Measurements from ENCODE around the gene AGPS. TPM values are rescaled to one million over a fixed set of nuclear protein-coding genes. Genes with fewer than 3 reads are reported as not detected.

Gene AGPS
- total and polyA plus RNA-seq, 9 donors, result 18.7 to 32.0 (median 26.9) TPM

DNA sequence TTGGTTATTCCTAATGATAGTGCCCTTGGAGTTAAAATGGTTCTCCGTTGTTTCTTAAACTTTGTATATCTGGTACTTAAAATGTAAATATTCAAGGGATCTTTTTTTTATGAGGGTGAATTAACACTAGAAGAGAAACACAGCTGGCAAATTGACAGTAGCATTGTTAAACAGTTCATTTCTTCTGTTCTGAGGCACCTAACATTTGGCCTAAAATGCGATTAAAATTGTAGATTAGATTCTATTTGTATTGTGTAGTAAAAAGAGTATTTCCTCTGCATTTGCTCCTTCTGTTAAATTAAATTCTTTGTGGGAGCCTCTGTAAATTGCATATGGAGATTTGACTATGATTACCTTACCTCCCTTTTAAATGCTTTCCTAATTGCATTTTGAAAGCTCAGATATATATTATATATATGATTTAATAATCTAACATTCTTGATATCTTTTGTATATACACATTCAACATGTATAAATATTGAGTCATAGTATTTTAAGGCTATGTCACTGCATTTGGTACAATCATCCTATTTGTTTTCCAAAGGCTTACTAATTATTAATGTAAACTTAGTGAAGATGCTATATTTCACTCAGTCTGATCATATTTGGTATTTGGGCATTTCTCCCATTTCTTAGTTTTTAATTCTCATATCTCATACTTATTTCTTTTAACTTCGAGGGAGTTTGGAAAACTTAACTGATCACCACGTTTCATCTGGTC is 124.4 kb downstream of the AGPS start:
- no peaks in the 10 kb centered on the region for H3K4me1 ChIP-seq (ENCODE audit: control insufficient read depth, insufficient read depth, low read length)
- H3K36me3 ChIP-seq (ENCODE audit: control insufficient read depth, insufficient read depth, low read length), result peaks cover 3% of the 10 kb centered on the region
- no CpG with 5 or more reads among the region's 4 CpGs for WGBS (ENCODE audit: insufficient coverage)
- H3K27me3 ChIP-seq (ENCODE audit: control insufficient read depth, insufficient read depth, low read length), result no peaks in the 10 kb centered on the region
- H3K27ac ChIP-seq (ENCODE audit: low read length), result no peak overlapping the region
- no peaks in the 10 kb centered on the region for H3K9me3 ChIP-seq (replicated peaks; ENCODE audit: control insufficient read depth, low read depth, low read length)
- H3K4me3 ChIP-seq (ENCODE audit: low read length), result no peak overlapping the region
- DNase-seq, result no peak

DNA sequence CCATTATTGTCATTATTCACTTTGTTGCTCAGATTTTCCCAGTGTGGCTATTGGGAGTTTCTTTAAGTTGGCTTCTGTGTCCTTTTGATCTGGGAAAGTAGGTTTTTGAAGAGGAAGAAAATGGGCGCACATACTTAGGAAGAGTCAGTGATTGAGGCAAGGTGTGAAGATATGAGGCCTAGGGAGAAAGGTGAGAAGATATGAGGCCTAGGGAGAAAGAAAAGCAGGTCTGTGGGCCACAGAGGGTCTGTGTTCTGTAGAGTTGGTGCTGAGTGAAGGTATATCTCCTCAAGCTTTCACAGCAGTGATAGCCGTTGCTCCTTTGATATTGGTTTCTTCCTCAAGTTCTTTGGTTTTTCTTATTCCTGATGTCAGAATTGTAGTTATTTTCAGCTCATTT is 126.2 kb downstream of the AGPS start:
- no peaks in the 10 kb centered on the region for H3K9me3 ChIP-seq (replicated peaks; ENCODE audit: control insufficient read depth, low read depth, low read length)
- 83% methylated on average over 1 of the region's 2 CpGs for WGBS (ENCODE audit: insufficient coverage)
- peaks cover 3% of the 10 kb centered on the region for H3K36me3 ChIP-seq (ENCODE audit: control insufficient read depth, insufficient read depth, low read length)

DNA sequence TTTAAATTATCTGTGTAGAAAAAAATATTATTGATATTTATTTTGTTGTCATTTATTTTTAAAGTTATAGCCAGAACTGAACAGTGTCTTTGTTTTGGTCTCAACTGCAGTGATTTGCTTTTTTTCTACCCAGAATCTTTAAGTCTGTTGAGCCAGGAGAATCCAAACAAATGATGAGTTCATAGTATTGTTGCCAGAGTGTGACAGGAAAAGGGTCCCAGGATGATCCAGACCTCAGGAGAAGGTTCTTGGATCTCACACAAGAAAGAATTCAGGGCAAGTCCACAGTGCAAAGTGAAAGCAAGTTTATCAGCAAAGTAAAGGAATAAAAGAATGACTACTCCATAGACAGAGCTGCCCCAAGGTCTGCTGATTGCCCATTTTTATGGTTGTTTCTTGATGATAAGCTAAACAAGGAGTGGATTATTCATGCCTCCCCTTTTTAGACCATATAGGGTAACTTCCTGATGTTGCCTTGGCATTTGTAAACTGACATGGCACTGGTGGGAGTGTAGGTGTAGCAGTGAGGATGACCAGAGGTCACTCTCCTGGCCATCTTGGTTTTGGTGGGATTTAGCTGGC is 127.1 kb downstream of the AGPS start:
- peak; percentile 81 for DNase-seq
- Histone ChIP-seq H3K9me3 (replicated peaks; ENCODE audit: control insufficient read depth, low read depth, low read length) (no peaks in the 10 kb centered on the region), H3K36me3 (ENCODE audit: control insufficient read depth, insufficient read depth, low read length) (no peaks in the 10 kb centered on the region), H3K4me1 (ENCODE audit: control insufficient read depth, insufficient read depth, low read length) (no peaks in the 10 kb centered on the region), H3K27me3 (ENCODE audit: control insufficient read depth, insufficient read depth, low read length) (no peaks in the 10 kb centered on the region), H3K4me3 (ENCODE audit: low read length) (no peak overlapping the region), H3K27ac (ENCODE audit: low read length) (peak overlapping the region; percentile 22)

More for the DNA sequence above, 126.2 kb downstream of the AGPS start:
- H3K4me1 ChIP-seq (ENCODE audit: control insufficient read depth, insufficient read depth, low read length), result no peaks in the 10 kb centered on the region
- DNase-seq, result no peak
- H3K27ac ChIP-seq (ENCODE audit: low read length), result no peak overlapping the region
- no peak overlapping the region for H3K4me3 ChIP-seq (ENCODE audit: low read length)
- H3K27me3 ChIP-seq (ENCODE audit: control insufficient read depth, insufficient read depth, low read length), result no peaks in the 10 kb centered on the region

DNA sequence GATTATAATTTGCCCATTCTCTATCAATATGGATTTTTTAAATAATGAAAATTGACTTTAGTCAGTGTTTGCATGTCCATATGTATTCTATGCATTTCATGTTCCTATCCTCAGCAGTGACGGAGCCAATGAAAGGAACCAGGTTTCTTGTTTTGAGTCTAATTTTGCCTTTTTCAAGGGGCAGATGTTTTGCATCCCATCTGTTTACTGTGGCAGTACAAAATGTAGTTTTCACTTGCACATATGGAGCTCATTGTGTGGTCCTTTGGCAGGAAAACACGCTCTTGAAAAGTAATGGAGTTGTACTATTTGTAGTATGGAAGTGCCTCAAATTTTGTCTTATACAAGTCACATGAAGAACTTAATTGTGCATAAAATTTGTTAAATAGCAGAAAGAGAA is 127.8 kb downstream of the AGPS start:
- DNase-seq, result peak; percentile 89

DNA sequence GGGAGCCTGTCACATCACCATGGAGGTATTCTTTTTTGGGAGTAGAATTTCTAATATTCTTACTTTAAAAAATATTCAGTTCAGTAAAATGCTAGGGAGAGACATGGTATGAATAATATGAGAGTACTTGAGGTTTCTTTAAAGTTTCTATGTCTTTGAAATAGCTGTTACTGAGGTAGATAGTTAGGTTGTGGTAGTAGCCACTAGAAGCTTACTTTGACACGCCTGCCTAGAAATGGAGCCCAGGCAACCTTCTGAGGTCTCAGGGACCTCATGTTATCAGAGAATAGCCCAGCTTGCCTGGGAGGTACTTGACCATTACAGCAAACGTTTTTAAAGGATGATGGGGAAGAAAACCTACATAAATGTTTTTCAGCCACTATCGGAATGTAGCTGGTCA is 131.2 kb downstream of the AGPS start:
- no peaks in the 10 kb centered on the region for H3K4me1 ChIP-seq (ENCODE audit: control insufficient read depth, insufficient read depth, low read length)
- H3K4me3 ChIP-seq (ENCODE audit: low read length), result no peak overlapping the region
- 100% methylated on average over 1 of the region's 3 CpGs for WGBS (ENCODE audit: insufficient coverage)
- DNase-seq, result no peak
- H3K36me3 ChIP-seq (ENCODE audit: control insufficient read depth, insufficient read depth, low read length), result no peaks in the 10 kb centered on the region
- H3K27me3 ChIP-seq (ENCODE audit: control insufficient read depth, insufficient read depth, low read length), result no peaks in the 10 kb centered on the region
- H3K9me3 ChIP-seq (replicated peaks; ENCODE audit: control insufficient read depth, low read depth, low read length), result no peaks in the 10 kb centered on the region
- no peak overlapping the region for H3K27ac ChIP-seq (ENCODE audit: low read length)

More for the DNA sequence above, 127.8 kb downstream of the AGPS start:
- Histone ChIP-seq H3K4me1 (ENCODE audit: control insufficient read depth, insufficient read depth, low read length) (no peaks in the 10 kb centered on the region), H3K36me3 (ENCODE audit: control insufficient read depth, insufficient read depth, low read length) (no peaks in the 10 kb centered on the region), H3K9me3 (replicated peaks; ENCODE audit: control insufficient read depth, low read depth, low read length) (no peaks in the 10 kb centered on the region), H3K27me3 (ENCODE audit: control insufficient read depth, insufficient read depth, low read length) (no peaks in the 10 kb centered on the region), H3K4me3 (ENCODE audit: low read length) (no peak overlapping the region), H3K27ac (ENCODE audit: low read length) (no peak overlapping the region)
- WGBS (ENCODE audit: insufficient coverage), result no CpG with 5 or more reads among the region's 2 CpGs

DNA sequence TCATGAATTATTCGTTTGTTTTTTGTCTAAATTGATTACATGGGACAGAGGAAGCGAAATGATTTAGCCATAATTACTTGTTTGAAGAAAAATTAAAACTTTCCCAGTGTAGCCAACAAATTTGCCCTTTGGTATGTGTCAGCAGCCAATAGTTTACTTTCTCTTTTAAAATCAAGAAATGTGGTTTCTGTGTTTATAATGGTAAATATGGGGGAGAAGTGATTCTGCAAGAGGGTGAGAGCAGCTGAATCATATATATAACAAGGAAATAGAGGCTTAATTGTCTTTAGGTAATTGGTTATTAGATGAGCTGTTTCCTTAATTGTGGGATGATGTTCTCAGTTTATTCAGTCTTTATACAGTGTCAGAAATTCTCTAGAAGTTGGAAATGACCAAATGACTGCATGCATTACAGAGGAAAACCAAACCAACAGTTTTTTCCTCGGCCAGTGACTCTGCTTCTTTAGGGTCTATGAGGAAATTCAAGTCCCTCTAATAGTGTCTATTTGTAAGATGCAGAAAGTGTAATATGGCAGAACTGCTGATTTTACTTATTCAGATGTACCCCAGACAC is 132.9 kb downstream of the AGPS start:
- no peaks in the 10 kb centered on the region for H3K9me3 ChIP-seq (replicated peaks; ENCODE audit: control insufficient read depth, low read depth, low read length)
- no peak overlapping the region for H3K27ac ChIP-seq (ENCODE audit: low read length)
- no peaks in the 10 kb centered on the region for H3K36me3 ChIP-seq (ENCODE audit: control insufficient read depth, insufficient read depth, low read length)
- DNase-seq, result no peak
- no peaks in the 10 kb centered on the region for H3K4me1 ChIP-seq (ENCODE audit: control insufficient read depth, insufficient read depth, low read length)
- no peak overlapping the region for H3K4me3 ChIP-seq (ENCODE audit: low read length)
- no CpG with 5 or more reads among the region's 3 CpGs for WGBS (ENCODE audit: insufficient coverage)
- no peaks in the 10 kb centered on the region for H3K27me3 ChIP-seq (ENCODE audit: control insufficient read depth, insufficient read depth, low read length)

DNA sequence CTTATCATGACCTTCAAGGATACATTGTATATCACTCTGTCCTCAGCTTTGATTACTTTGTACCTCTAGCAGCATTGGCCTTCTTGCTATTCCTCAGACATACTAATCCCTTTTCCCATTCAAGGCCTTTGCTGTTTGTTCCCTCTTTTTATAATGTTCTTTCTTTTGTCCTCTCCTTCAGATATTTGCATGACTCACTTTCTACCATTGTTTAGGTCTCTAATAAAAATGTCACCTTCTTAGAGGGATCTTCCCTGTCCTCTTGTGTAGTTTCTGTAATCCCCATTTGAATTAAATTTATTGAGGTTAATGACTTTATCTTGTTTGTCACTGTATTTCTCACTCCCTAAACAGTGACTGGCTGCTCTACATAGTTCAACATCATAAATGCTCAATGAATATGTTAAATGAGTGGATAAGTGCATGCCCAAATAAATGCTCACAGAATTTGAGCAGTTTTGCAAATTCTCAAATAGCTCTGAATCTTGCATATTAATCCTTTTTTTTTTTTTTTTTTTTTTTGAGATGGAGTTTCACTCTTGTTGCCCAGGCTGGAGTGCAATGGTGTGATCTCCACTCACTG is 135.9 kb downstream of the AGPS start:
- Histone ChIP-seq H3K27ac (ENCODE audit: low read length) (no peak overlapping the region), H3K4me1 (ENCODE audit: control insufficient read depth, insufficient read depth, low read length) (no peaks in the 10 kb centered on the region), H3K9me3 (replicated peaks; ENCODE audit: control insufficient read depth, low read depth, low read length) (no peaks in the 10 kb centered on the region), H3K4me3 (ENCODE audit: low read length) (no peak overlapping the region), H3K27me3 (ENCODE audit: control insufficient read depth, insufficient read depth, low read length) (no peaks in the 10 kb centered on the region), H3K36me3 (ENCODE audit: control insufficient read depth, insufficient read depth, low read length) (no peaks in the 10 kb centered on the region)
- no peak for DNase-seq

DNA sequence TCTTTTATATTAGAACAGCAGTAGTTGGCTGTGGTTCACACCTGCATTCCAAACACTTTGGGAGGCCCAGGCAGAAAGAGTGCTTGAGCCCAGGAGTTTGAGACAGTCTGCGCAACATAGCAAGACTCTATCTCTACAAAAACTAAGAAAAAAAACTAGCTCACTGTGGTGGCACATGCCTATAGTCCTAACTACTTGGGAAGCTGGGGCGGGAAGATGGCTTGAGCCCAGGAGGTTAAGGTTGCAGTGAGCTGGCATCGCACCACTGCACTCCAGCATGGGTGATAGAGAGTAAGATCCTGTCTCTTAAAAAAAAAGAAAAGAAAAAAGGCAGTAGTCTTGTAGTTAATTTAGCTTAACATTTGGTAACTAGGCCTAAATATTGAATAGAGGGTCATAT is 136.6 kb downstream of the AGPS start:
- Histone ChIP-seq H3K4me3 (ENCODE audit: low read length) (no peak overlapping the region), H3K27me3 (ENCODE audit: control insufficient read depth, insufficient read depth, low read length) (no peaks in the 10 kb centered on the region), H3K4me1 (ENCODE audit: control insufficient read depth, insufficient read depth, low read length) (no peaks in the 10 kb centered on the region), H3K9me3 (replicated peaks; ENCODE audit: control insufficient read depth, low read depth, low read length) (no peaks in the 10 kb centered on the region), H3K36me3 (ENCODE audit: control insufficient read depth, insufficient read depth, low read length) (no peaks in the 10 kb centered on the region), H3K27ac (ENCODE audit: low read length) (no peak overlapping the region)
- DNase-seq, result no peak
- no CpG with 5 or more reads among the region's 3 CpGs for WGBS (ENCODE audit: insufficient coverage)

DNA sequence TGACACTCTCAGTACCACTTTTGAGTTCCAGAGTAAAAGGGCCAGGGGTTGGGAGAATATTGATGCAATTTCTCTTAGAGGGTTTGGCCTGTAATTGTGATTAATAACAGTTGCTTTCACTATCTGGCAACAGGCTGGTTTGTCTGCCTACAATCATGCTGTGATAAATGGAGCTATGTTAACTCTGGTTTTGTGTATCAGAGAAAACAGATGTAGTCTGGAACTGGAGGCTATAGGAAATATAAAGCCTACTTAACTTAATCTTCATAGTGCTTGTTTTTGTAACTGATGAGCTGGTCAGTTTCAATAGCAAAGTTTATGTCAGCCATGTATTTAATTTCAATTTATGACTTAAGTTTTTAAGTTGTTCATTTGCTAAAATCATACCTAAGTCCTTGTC is 138.0 kb downstream of the AGPS start:
- no peaks in the 10 kb centered on the region for H3K36me3 ChIP-seq (ENCODE audit: control insufficient read depth, insufficient read depth, low read length)
- no peaks in the 10 kb centered on the region for H3K4me1 ChIP-seq (ENCODE audit: control insufficient read depth, insufficient read depth, low read length)
- H3K4me3 ChIP-seq (ENCODE audit: low read length), result no peak overlapping the region
- no peak overlapping the region for H3K27ac ChIP-seq (ENCODE audit: low read length)
- peak; percentile 24 for DNase-seq
- no peaks in the 10 kb centered on the region for H3K27me3 ChIP-seq (ENCODE audit: control insufficient read depth, insufficient read depth, low read length)
- H3K9me3 ChIP-seq (replicated peaks; ENCODE audit: control insufficient read depth, low read depth, low read length), result no peaks in the 10 kb centered on the region

DNA sequence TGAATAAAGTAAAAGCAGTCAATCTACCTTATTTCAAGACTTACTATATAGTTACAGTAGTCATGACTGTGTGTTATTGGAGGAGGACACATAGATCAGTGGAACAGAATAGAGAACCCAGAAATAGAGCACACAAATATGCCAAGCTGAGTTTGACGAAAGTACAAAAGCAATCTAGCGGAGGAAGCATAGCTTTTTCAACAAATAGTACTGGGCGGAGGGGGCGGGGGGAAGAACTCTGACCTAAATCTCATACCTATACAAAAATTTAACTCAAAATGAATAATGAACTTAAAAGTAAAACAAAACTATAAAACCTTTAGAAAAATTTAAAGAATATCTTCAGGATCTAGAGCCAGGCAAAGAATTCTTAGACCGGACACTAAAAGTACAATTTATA is 139.1 kb downstream of the AGPS start:
- no CpG with 5 or more reads among the region's 5 CpGs for WGBS (ENCODE audit: insufficient coverage)
- no peak for DNase-seq
- no peaks in the 10 kb centered on the region for H3K4me1 ChIP-seq (ENCODE audit: control insufficient read depth, insufficient read depth, low read length)

More for the DNA sequence above, 139.1 kb downstream of the AGPS start:
- Histone ChIP-seq H3K27ac (ENCODE audit: low read length) (no peak overlapping the region), H3K4me3 (ENCODE audit: low read length) (no peak overlapping the region), H3K27me3 (ENCODE audit: control insufficient read depth, insufficient read depth, low read length) (no peaks in the 10 kb centered on the region), H3K9me3 (replicated peaks; ENCODE audit: control insufficient read depth, low read depth, low read length) (no peaks in the 10 kb centered on the region), H3K36me3 (ENCODE audit: control insufficient read depth, insufficient read depth, low read length) (no peaks in the 10 kb centered on the region)
